Stimulated activated CD8-positive, alpha-beta memory T cell treated with anti-CD3 and anti-CD28 coated beads, Interleukin-7, amount 100 ng/mL, for 1 hour (primary cell): Measurements from ENCODE around the gene TM9SF4.
"Not testable (repeated sequence)": the region's sequence is repeated elsewhere in the genome, so short reads cannot be mapped to it uniquely, and the experiment has no call there.

ENCODE experiments used
- DNase-seq, 2 donors: peaks; one replicate each; pipeline ENCODE4 v3.0.0-alpha.2; 2020; ENCODE audit warnings: low read depth in 2 of 2

TM9SF4 gene

DNA sequence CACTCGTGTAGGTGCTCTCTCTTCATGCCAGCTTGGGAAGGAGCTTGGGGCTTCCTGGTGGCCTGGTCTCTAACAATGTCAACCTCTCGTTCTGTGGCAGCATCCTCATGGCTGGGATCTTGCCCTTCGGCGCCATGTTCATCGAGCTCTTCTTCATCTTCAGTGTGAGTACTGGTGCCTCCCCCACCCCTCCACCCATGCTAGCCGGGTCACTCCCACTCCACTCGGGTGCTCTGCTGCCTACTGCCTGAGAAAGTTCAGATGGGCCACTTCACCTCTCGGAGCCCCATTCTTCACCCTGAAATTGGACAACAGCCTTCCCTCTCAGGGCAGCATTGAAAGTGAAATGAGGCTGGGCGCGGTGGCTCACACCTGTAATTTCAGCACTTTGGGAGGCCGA is 48.8 kb downstream of the TM9SF4 start:
- DNase-seq: no peak

DNA sequence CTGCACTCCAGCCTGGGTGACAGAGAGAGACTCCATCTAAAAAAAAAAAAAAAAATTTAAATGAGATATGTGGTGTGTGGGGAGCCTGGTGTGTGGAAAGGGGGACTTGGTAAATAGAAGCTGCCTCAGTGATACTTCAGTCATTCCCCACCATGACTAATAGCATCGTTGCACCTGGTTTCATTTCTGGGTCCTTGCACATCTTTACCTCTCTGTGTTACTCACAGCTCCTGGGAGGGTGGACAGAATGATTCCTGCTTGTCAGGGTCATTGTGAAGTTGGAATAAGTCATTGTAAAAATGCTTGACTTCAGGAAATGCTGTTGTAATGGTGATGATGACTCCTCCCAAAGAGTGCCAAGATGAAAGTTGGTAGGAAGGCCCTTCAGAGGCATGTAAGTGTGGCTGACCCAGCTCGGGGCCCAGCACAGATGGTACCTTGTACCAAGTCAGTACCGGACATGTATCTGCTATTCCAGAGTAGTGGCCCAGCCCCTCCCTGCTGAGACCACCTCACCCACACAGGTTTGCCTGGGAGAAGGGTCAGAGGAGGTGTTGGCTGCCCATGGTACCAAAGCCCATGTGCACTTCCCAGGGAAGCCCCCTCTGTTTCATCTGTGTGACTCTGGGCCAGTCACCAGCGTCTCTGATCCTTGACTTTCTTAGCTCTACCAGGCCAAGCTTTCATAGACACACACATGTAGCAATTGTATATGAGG is 49.6 kb downstream of the TM9SF4 start:
- no peak for DNase-seq

DNA sequence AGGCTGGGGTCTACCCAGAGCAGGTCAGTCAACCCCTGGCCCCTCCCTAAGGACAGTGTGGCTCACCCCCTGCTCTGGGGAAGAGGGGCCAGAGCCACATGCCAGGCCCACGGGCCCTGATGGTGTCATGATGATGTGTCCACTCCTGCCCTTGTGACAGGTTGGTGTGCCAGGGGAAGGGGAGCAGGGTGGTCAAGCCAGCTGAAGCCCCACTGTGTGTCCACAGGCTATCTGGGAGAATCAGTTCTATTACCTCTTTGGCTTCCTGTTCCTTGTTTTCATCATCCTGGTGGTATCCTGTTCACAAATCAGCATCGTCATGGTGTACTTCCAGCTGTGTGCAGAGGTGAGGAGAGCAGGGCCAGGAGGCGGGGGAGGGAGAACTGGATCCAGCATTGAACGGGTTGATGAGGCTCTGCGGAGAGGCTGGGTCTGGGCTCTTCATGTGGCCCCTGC is 50.3 kb downstream of the TM9SF4 start:
- no peak for DNase-seq

DNA sequence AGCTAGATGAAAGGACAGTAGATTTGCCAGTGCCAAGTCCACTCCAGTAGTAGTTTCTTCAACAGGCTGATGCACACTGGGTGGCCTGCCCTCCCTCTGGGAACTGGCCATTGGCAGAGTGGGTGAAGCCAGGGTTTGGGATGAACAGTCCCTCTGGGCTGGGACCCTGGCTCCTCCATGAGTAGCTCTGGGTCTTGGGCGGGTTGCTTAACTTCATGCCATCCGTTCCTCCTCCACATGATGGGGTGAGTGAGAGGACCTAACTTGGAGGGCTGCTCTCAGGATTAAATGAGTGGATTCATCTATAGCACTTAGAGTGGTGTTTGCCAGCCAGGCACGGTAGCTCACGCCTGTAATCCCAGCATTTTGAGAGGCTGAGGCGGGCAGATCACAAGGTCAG is 50.8 kb downstream of the TM9SF4 start:
- DNase-seq: no peak

DNA sequence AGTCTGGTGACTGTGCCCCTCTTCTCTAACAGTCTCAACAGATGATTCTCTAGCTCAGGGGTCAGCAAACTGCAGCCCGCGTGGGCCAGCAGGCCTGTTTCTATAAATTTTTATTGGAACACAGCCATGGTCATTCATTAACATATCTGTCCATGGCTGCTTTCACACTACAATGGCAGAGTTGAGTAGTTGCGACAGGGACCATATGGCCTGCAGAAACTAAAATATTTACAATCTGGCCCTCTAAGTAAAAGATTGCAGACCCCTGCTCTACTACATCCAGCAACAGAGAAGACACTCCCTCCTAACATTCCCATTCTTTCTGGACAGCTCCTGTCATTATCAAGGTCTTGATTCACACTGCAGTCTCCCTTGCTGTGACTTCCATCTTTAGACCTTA is 52.8 kb downstream of the TM9SF4 start:
- no peak for DNase-seq

DNA sequence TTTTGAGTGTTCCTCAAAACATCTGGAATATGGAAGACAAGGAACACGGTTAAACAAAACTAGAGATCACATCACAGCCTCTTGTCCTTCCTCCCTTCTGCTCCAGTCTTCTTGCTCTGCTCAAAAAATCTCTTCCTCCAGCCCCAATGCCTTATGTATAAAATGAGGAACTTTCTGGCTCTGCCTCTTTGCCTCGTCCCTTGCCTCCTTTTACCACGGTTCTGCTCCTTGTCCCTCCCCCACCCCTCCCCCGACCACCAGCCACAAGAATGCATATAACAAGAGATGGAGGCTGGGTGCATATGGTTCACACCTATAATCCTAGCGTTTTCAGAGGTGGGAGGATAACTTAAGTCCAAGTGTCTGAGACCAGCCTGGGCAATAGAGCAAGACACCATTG is 54.4 kb downstream of the TM9SF4 start:
- DNase-seq: no peak

DNA sequence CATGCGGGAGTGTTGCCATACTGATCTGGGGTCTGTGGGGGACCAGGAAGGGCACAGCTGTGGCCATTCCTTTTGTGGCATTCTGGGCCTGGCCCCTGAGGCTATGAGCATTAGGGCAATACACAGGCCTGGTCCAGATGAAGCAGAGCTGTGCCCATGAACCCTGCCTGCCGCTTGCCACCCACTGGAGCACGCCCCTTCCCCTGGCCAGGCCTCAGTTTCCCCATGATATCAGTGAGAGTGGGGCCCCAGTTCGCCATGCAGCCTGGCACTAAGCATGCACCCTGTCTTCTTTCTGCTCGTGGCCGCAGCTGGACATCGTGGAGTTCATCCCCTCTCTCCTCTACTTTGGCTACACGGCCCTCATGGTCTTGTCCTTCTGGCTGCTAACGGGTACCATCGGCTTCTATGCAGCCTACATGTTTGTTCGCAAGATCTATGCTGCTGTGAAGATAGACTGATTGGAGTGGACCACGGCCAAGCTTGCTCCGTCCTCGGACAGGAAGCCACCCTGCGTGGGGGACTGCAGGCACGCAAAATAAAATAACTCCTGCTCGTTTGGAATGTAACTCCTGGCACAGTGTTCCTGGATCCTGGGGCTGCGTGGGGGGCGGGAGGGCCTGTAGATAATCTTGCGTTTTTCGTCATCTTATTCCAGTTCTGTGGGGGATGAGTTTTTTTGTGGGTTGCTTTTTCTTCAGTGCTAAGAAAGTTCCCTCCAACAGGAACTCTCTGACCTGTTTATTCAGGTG is 55.6 kb downstream of the TM9SF4 start:
- no peak for DNase-seq

DNA sequence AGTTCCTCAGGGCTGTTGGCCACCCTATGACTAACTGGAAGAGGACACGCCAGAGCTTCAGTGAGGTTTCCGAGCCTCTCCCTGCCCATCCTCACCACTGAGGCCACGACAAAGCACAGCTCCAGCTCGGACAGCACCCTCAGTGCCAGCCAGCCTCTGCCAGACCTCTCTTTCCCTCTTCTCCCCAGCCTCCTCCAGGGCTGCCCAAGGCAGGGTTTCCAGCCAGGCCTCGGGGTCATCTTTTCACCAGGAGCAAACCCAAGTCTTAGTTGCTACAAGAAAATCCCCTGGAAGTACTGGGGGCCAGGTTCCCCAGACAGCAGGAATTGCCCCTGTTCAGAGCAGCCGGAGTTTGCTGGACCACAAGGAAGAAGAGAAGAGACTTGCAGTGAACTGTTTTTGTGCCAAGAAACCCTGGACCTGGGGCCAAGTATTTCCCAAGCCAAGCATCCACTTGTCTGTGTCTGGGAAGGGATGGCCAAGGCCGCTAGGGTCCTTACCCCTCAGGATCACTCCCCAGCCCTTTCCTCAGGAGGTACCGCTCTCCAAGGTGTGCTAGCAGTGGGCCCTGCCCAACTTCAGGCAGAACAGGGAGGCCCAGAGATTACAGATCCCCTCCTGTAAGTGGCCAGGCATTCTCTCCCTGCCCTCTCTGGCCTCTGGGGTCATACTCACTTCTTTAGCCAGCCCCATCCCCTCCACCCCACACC is 56.5 kb downstream of the TM9SF4 start:
- no peak for DNase-seq

DNA sequence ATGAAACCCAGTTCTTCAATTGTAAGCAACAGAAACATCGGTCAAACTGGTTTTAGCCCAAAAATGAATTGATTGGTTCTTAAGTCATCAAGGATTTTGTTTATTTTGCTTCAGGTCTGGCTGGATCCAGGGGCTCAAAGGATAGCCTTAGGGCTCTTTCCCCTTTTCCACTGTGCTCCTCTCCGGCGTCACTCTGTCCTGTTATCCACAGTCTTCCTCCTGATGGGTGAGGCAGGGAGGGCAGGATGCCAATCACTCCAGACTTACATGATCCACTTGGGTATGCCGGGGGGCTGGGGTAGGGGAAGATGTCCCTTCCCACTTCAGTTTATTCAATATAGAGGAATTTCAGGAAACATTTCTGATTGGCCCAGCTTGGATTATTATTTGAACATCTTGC is 58.0 kb downstream of the TM9SF4 start:
- DNase-seq: no peak

DNA sequence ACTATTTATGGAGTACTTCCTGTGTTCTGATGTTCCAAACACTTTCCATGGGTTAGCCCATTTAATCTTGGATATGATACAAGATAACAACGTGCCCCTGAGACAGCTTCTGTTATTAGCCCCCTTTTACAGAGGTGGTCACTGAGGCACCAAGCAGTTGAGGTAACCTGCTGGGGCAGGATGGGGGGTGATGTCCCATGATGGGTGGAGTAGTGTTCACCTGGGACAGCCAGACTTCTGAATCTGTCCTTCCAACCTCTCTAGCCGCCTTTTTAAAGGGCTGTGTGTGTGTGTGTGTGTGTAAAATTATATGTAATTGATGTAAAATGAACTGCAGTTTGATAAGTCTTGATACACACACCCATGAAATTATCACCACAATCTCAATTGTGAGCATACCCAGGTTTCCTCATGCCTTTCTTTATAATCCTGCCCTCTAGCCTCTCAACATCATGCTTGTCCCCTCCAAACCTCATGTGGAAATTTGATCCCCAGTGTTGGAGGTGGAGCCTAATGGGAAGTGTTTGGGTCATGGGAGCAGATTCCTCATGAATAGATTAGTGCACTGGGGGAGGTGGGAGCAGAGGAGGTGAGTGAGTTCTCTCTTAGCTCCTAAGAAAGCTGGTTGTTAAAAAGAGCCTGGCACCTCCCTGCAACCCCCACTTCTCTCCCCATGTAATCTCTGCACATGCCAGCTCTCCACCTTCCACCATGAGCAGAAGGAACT is 58.8 kb downstream of the TM9SF4 start:
- DNase-seq: no peak

DNA sequence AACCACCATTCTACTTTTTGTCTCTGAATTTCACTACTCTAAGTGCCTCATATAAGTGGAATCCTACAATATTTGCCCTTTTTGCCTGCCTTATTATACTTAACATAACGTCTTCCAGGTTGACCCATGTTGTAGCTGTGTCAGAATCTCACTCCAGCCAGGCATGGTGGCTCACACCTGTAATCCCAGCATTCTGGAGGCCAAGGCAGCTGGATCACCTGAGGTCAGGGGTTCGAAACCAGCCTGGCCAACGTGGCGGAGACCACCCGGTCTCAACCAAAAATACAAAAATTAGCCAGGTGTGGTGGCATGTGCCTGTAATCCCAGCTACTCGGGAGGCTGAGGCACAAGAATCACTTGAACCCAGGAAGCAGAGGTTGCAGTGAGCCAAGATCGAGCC is 68.2 kb downstream of the TM9SF4 start:
- DNase-seq: not testable (repeated sequence)

DNA sequence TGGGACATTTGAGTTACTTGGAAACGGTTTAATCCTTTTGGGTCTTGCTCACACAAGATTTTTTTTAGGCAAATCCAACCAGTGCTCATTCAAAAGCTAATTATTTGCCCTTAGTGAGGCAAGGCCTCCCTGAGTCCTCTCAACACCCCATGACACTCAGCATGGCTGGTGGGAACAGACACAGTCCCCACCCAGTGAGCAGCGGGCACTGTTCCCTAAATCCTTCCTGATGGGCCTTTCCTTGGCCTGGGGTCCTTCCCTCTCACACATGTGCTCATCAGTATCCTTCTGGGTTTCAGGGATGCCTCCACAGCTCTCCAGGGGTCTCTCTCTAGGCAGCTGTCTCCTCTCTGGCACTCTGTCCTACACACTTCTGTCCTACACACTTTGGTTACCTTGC is 70.0 kb downstream of the TM9SF4 start:
- no peak for DNase-seq

DNA sequence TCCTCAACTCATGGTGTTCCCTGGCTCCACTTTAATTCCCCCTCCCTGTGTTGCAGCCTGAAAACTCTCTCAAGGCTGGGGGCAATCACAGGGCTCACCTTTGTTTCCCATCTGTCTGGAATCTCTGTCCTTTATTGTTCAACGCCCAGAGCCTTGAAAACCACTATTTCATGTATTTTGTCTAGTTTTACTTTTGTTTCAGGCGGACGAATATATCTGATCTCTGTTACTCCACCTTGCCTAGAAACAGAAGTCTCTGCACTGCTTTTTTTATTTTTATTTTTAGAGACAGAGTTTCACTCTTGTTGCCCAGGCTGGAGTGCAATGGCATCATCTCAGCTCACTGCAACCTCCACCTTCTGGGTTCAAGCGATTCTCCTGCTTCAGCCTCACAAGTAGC is 70.4 kb downstream of the TM9SF4 start:
- no peak for DNase-seq

DNA sequence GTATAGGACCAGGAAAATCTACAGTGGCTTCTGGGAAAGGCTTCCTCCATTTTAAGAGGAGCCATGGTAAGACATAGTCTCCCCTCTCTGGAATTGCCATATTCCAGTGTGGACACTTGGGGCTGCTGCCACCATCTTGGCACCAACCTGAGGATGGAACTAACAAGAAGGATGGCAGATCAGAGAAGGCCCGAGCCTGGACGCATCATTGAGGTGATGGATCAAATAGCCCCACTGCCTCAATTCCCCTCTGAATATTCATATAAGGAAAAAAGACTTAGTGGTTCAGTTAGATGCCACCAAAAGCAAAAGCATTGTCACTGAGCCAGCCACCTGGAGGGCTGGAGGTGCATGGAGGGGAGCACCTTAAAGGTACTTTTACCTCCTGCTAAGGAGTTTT is 72.1 kb downstream of the TM9SF4 start:
- DNase-seq: no peak

DNA sequence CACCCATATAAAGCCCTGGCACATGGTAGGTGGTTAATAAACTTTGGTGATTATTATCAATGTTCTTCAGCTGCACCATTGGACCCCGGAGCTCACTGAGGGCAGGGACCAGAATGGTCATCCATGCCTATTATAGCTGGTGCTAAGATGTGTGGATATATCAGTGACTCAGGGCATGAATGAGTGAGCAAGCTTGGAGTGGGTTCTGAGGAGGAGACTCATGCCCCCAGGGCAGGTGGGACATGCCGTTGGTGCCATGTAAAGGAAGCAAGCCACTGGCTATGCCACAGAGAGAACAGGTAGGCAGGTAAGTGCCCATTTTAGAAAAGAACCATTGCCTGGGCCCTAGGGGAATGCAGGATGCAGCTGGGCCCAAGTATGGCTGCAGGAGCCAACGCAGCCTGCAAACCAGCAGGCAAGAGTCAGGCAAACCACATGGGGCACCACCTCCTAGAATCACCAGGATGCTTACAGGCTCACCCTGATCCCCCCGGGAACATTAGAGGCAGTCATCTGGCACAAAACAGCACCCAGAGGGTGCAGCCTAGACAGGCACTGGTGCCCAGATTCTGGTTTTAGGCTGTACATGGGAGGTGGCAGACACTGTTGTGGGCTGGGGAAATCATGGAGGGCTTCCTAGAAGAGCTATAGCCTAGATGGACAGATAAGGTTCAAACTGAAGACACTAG is 74.6 kb downstream of the TM9SF4 start:
- DNase-seq: no peak

DNA sequence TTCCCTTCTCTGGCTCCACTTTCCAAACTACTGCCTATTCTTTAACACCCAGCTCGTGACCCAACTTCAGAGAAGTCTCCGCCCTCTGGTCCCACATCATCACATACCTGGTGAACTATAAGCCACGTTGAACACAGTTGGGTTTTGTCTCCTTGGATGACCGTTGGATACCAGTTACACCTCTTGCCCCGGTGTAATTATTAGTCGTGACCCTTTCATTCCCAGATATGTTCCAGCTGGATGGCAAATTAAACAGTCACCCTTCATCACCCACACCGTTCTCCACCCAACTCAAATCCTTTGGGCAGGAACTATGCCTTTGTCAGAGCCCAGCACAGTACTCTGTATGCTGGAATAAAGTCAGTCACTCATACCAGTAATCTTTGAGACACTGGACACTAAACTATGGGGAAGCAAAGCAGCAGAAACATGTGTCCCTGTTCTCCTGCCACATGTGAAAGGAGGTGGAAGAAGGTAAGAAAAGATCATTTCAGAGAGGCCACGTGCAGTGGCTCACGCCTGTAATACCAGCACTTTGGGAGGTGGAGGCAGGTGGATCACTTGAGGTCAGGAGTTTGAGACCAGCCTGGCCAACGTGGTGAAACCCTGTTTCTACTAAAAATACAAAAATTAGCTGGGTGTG is 75.6 kb downstream of the TM9SF4 start:
- no peak for DNase-seq

DNA sequence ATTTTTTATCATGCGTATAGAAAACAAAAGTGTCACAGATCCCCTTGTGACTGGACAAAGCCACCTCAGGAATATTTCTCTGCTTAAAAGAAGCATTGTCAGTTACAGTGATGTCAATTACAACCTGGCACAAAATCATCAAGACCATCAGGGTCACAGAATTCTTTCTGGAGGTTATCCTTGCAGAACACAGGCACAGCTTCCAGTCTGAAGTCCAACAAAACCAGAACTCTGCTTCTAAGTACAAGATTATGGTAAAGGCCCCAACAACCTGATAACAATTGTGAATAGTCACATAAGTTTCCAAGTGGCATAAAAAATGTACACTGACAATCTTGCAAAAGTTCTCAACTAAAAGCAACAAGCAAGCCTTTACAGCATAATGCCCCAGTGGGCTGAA is 77.0 kb downstream of the TM9SF4 start:
- no peak for DNase-seq

DNA sequence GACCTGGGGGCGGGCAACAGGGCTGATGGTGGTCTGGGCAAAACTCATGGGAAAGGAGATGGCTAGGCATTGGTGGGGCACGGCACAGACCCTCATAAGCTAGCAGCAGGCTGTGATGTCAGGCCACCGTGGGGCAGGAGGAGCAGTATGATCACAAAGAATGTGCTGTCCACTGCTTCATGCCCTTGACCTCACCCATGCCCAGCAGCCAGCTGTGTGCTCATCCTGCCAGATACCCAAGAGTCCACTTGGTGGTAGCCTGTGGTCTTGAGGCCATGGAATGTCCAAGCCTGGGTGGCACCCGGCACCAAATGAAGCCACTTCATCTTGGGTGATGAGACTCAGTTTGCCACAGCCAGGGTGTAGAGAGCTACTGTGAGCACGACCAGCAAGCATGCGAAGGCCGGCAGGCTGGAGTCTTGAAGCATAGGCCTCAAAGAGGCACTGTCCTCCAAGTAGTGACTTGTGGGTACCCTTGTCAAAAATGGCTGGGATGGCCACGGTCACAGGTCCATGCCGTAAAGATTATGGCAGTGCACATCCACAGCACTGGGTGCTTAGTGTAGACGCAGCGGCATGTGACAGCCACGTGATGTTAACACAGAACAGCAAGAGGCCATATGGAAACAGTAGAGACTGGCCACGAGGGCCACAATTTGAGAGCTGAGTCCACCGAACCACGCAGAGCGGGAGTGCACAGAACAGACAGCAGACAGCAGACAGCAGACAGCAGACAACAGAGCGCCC is 79.0 kb downstream of the TM9SF4 start:
- no peak for DNase-seq

DNA sequence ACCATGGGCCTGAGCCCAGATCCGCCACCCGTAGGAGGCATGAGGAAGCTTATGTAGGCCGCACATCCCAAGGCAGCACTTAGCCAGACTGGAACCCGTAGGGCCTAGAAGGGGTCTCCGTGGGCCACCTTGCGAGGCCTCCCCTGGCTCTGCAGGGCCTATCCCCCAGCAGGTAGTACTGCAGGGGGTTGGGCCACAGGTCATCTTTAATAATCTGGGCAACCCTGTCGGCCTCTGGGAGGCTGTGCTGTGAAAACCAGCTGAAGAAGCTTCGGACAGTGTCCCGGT is 79.6 kb downstream of the TM9SF4 start:
- no peak for DNase-seq
